ENCODE results near the gene DHRS3. TPM values are rescaled to one million over a fixed set of nuclear protein-coding genes. Genes with fewer than 3 reads are reported as not detected.

Gene DHRS3
- total RNA-seq, 1 donor: 161 TPM

DNA sequence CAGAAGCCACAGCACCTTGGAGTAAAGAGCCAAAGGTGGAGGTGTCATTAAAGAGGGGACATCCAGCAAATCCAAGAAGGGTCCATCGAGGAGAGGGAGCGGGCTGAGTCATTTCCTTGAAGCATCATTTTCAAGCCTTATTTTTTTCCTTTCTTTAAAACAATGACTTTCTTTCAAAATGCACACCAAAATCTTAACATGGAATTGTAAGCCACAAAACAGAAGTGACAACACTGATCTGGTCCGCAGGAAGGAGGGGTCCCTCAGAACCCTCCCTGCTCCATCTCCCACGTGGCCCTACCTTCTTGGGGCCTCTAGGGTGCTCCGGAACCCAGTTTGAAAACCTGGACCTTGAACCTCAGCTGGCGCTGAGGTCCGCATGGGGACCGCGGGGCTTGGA, 14.8 kb downstream of the DHRS3 start:
- no peaks in the 10 kb centered on the region for H3K27me3 ChIP-seq (ENCODE audit: insufficient read depth, low read length)
- peaks cover 4% of the 10 kb centered on the region for H3K36me3 ChIP-seq (ENCODE audit: insufficient read depth, low read length)
- H3K9me3 ChIP-seq (ENCODE audit: low read depth, low read length): no peaks in the 10 kb centered on the region
- no peak overlapping the region for H3K4me2 ChIP-seq (ENCODE audit: insufficient read depth, low read length)
- peaks cover 49% of the 10 kb centered on the region for H3K4me1 ChIP-seq (ENCODE audit: insufficient read depth, low read length)
- TF ChIP-seq, protein P1, sequence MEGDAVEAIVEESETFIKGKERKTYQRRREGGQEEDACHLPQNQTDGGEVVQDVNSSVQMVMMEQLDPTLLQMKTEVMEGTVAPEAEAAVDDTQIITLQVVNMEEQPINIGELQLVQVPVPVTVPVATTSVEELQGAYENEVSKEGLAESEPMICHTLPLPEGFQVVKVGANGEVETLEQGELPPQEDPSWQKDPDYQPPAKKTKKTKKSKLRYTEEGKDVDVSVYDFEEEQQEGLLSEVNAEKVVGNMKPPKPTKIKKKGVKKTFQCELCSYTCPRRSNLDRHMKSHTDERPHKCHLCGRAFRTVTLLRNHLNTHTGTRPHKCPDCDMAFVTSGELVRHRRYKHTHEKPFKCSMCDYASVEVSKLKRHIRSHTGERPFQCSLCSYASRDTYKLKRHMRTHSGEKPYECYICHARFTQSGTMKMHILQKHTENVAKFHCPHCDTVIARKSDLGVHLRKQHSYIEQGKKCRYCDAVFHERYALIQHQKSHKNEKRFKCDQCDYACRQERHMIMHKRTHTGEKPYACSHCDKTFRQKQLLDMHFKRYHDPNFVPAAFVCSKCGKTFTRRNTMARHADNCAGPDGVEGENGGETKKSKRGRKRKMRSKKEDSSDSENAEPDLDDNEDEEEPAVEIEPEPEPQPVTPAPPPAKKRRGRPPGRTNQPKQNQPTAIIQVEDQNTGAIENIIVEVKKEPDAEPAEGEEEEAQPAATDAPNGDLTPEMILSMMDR (IDR thresholded peaks at IDR 0.05; ENCODE audit: extremely low read depth, low read depth, low read length): no peak
- H3K4me3 ChIP-seq (ENCODE audit: insufficient read depth, low read length): no peak overlapping the region
- H2AFZ ChIP-seq (ENCODE audit: low read length): no peak overlapping the region
- H3K79me2 ChIP-seq (ENCODE audit: insufficient read depth, low read length): peaks cover 45% of the 10 kb centered on the region
- DNase-seq (ENCODE audit: insufficient read length, low spot score, missing footprints): no peak
- peak overlapping the region; percentile 69 for H3K27ac ChIP-seq (ENCODE audit: low read depth, low read length)
- H4K20me1 ChIP-seq (ENCODE audit: insufficient read depth, low read length): no peaks in the 10 kb centered on the region

DNA sequence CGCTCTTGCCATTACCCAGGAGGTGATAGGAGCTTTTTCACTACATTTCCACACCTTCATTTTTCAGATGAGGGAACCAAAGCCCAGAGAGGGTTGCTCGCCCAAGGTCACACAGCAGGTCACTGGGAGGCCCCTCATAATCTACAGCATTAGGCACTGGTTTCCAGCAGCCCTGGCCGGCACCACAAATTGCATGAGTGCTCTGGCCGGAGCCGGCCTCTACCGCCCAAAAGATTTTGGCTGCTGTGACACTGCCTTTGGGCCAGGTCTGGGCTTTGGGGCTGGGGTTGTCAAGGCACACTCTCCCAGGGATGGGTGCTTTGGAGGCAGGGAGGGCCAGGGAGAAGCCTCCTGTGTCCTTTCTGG, 15.4 kb downstream of the DHRS3 start:
- Histone ChIP-seq H3K4me2 (ENCODE audit: insufficient read depth, low read length) (peak overlapping the region; percentile 34), H3K4me3 (ENCODE audit: insufficient read depth, low read length) (no peak overlapping the region), H3K9me3 (ENCODE audit: low read depth, low read length) (no peaks in the 10 kb centered on the region), H3K79me2 (ENCODE audit: insufficient read depth, low read length) (peaks cover 47% of the 10 kb centered on the region), H3K4me1 (ENCODE audit: insufficient read depth, low read length) (peaks cover 49% of the 10 kb centered on the region), H2AFZ (ENCODE audit: low read length) (no peak overlapping the region), H3K36me3 (ENCODE audit: insufficient read depth, low read length) (peaks cover 4% of the 10 kb centered on the region), H3K27me3 (ENCODE audit: insufficient read depth, low read length) (no peaks in the 10 kb centered on the region), H4K20me1 (ENCODE audit: insufficient read depth, low read length) (no peaks in the 10 kb centered on the region), H3K27ac (ENCODE audit: low read depth, low read length) (peak overlapping the region; percentile 69)
- TF ChIP-seq, protein P1 (IDR thresholded peaks at IDR 0.05; ENCODE audit: extremely low read depth, low read depth, low read length): no peak
- no peak for DNase-seq (ENCODE audit: insufficient read length, low spot score, missing footprints)

DNA sequence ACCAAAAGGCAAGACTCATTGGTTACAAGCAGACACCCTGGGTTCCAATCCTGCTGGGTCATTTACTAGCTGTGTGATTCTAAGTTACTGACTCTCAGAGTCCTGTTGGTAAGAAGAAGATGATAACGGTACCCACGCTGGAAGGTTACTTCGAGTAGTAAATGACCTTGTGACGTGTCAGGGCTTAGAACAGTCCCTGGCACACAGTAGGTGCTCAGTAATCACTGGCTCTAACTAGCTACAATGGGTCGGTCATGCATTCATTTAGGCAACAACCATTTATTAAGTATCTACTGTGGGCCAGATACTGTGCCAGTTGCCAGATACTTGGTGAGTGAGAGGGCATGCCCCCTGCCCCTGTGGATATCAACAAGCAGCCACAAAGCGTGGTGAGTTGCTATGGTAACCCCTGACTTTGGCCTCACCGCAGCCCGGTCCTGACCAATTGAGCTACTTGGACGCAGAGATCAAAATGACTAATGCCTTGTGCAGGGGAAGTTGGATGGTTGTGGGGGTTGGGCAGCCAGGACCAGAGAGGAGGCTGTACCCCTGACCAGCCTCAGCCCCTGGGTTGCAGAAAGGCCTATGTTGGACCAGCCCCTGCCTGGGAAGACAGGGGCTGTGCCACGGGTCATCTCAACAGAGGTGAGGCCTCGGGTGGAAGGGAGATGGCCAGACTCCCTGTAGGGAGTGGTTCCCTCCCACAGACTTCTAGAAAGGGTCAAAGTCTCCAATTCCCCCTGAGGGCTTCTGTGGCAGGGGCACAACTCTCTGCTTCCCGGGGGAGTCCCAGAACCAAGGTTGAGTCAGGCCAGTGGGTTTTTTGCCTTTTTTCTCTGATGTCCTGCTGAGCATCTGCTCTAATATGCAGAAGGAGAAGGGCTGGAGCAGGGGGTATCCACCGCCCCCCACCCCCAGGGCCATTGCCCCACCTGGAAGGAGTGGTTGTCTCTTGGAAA, 16.0 kb downstream of the DHRS3 start:
- peaks cover 4% of the 10 kb centered on the region for H3K36me3 ChIP-seq (ENCODE audit: insufficient read depth, low read length)
- H2AFZ ChIP-seq (ENCODE audit: low read length): no peak overlapping the region
- no peaks in the 10 kb centered on the region for H4K20me1 ChIP-seq (ENCODE audit: insufficient read depth, low read length)
- H3K79me2 ChIP-seq (ENCODE audit: insufficient read depth, low read length): peaks cover 50% of the 10 kb centered on the region
- peak overlapping the region; percentile 34 for H3K4me2 ChIP-seq (ENCODE audit: insufficient read depth, low read length)
- DNase-seq (ENCODE audit: insufficient read length, low spot score, missing footprints): peak; percentile 91
- peaks cover 53% of the 10 kb centered on the region for H3K4me1 ChIP-seq (ENCODE audit: insufficient read depth, low read length)
- H3K9me3 ChIP-seq (ENCODE audit: low read depth, low read length): no peaks in the 10 kb centered on the region
- peak overlapping the region; percentile 69 for H3K27ac ChIP-seq (ENCODE audit: low read depth, low read length)
- no peaks in the 10 kb centered on the region for H3K27me3 ChIP-seq (ENCODE audit: insufficient read depth, low read length)
- TF ChIP-seq, protein P1 (IDR thresholded peaks at IDR 0.05; ENCODE audit: extremely low read depth, low read depth, low read length): no peak
- H3K4me3 ChIP-seq (ENCODE audit: insufficient read depth, low read length): no peak overlapping the region

- Histone ChIP-seq H3K36me3 (ENCODE audit: insufficient read depth, low read length) (peaks cover 4% of the 10 kb centered on the region), H3K79me2 (ENCODE audit: insufficient read depth, low read length) (peaks cover 50% of the 10 kb centered on the region), H3K4me3 (ENCODE audit: insufficient read depth, low read length) (no peak overlapping the region), H4K20me1 (ENCODE audit: insufficient read depth, low read length) (no peaks in the 10 kb centered on the region), H3K27ac (ENCODE audit: low read depth, low read length) (peak overlapping the region; percentile 69), H3K4me1 (ENCODE audit: insufficient read depth, low read length) (peaks cover 58% of the 10 kb centered on the region), H3K4me2 (ENCODE audit: insufficient read depth, low read length) (peak overlapping the region; percentile 18), H3K9me3 (ENCODE audit: low read depth, low read length) (no peaks in the 10 kb centered on the region), H2AFZ (ENCODE audit: low read length) (no peak overlapping the region), H3K27me3 (ENCODE audit: insufficient read depth, low read length) (no peaks in the 10 kb centered on the region)
- DNase-seq (ENCODE audit: insufficient read length, low spot score, missing footprints): no peak
- TF ChIP-seq, protein P1 (IDR thresholded peaks at IDR 0.05; ENCODE audit: extremely low read depth, low read depth, low read length): peak; percentile 46
Observed at GRCh38 chr1:12600880-12601633, 17.0 kb downstream of the DHRS3 start.

All from osteoblast (primary cell).